ENCODE data around the gene TRMT44. TPM values are rescaled to one million over a fixed set of nuclear protein-coding genes. Genes with fewer than 3 reads are reported as not detected.

The TRMT44 gene
- total RNA-seq, 1 donor from 2014 or later = 39.2 TPM

DNA sequence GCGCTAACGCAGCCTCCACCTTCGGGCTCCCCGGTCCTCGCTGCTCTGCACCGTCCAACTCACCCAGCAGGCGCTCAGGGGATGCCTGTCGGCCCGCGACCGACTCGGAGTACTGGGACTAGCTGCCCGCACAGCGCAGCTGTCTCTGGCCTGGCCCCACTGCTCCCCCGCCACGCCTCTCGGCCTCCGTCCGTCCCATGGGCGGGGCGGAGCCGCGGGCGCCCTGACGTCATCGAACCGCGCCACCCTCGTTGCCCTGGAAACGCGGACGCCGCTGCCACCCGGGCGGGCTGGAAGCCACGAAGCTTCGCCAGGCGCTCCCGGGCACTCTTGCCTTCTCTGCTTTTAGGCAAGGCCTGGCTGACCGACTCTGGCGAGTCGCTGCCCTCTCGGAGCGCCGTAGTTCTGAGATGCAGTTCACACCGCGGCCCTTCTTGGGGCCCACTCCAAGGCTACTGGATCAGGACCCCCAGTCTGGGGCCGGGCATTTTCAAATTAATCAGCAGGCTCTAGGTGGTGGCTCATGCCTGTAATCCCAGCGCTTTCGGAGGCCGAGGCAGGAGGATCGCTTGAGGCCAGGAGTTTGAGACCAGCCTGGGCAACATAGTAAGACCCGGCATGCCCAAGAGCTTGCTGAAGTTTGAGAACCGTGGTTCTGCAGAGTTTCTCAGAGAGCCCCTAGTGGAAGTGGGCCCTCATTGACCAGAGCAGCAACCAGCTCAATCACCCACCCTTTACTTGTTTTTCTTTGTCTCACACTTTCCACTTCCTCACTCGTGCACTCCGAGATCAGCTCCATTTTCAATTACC, 12.1 kb upstream of the TRMT44 start:
- DNase-seq (ENCODE audit: low spot score) = peak; percentile 92
- intact Hi-C loops (cut with micrococcal nuclease) = loop anchor here (1.0 kb wide), 3 partner anchors 9 to 270 kb away; partner anchors contain the start of genes ABLIM2, ACOX3 and TRMT44
- Mint-ChIP-seq H3K27me3 (ENCODE audit: insufficient read depth) (no peaks in the 10 kb centered on the region), H3K27ac (peak overlapping the region; percentile 86), H3K9me3 (no peaks in the 10 kb centered on the region), H3K4me1 (ENCODE audit: low read depth) (peaks cover 20% of the 10 kb centered on the region), H3K4me3 (peak overlapping the region; percentile 92), H3K36me3 (ENCODE audit: low read depth) (peaks cover 4% of the 10 kb centered on the region)

DNA sequence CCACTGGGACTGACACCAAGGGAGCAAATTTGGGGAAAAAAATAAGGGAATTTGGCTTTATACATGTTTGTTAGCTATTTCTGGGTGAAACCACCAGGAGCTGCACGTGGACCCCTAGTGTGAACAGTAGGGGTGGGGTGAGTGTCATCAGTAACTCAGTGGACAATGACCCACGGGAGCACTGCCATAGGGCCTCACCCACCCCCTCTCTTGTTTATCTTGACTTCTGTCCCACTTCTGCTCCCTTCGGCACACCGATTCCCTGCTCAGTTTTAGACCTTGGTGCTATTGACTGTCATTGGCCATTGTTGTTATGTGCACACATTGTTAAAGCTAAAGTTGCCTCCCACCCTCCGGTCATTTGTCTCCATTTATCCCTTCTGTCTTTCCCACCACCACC, 9.0 kb upstream of the TRMT44 start:
- Mint-ChIP-seq H3K4me1 (ENCODE audit: low read depth) (peaks cover 38% of the 10 kb centered on the region), H3K27ac (no peak overlapping the region), H3K9me3 (no peaks in the 10 kb centered on the region), H3K36me3 (ENCODE audit: low read depth) (peaks cover 4% of the 10 kb centered on the region), H3K4me3 (no peak overlapping the region), H3K27me3 (ENCODE audit: insufficient read depth) (no peaks in the 10 kb centered on the region)
- no peak for DNase-seq (ENCODE audit: low spot score)
- intact Hi-C loops (cut with micrococcal nuclease) = no loop called here

DNA sequence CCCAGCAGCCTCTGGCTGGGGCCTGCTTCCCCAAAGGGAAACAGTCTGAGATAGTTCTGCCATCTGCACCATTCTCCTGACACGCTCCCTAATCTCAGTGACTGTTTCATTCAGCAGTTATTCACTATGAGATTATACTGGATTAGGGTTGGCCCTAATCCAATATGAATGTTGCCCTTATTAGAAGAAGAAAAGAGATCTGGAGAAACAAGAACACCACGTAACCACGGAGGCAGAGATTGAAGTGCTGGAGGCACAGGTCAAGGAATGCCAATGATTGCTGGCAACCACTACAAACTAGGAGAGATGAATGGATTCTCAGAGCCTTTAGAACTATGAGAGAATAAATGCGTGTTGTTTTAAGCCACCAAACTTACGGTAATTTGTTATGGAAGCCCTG, 7.4 kb upstream of the TRMT44 start:
- no peak for DNase-seq (ENCODE audit: low spot score)
- peaks cover 38% of the 10 kb centered on the region for H3K4me1 Mint-ChIP-seq (ENCODE audit: low read depth)
- H3K36me3 Mint-ChIP-seq (ENCODE audit: low read depth) = peaks cover 4% of the 10 kb centered on the region
- no peak overlapping the region for H3K27ac Mint-ChIP-seq
- no peaks in the 10 kb centered on the region for H3K9me3 Mint-ChIP-seq
- no peaks in the 10 kb centered on the region for H3K27me3 Mint-ChIP-seq (ENCODE audit: insufficient read depth)
- intact Hi-C loops (cut with micrococcal nuclease) = no loop called here
- H3K4me3 Mint-ChIP-seq = no peak overlapping the region

DNA sequence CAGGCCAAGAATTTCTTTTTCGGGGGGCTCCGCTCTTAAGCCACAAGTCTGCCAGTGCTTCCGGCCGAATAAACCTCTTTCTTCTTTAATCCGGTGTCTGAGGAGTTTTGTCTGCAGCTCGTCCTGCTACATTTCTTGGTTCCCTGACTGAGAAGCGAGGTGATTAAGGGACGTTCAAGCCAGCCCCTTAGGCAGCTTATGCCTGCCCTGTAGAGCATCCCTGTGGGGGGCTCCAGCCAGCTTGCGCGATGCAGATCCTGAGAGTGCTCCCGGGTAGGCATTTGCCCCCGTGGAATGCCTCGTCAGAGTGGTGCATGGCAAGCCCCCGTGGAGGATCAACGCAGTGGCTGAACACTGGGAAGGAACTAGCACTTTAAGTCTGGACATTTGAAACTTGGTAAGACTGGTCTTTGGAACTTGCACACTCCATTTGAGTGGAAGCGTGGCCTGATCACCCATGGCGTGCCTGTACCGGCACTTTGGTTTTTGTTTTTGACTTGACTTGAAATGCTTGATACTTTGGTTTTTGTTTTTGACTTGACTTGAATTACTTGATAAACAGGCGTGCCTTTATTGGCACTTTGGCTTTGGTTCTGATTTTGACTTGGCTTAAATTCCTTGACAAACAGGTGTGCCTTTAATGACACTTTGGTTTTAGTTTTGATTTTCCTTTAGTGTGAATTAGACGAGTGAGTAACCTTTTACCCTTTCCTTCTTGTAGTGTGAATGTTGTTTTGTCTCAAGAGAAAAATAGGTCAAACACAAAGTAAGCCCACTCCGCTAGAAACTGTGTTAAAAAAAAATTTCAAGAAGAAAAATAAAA, 6.1 kb upstream of the TRMT44 start:
- Mint-ChIP-seq H3K36me3 (ENCODE audit: low read depth) (peaks cover 5% of the 10 kb centered on the region), H3K27ac (no peak overlapping the region), H3K4me1 (ENCODE audit: low read depth) (peaks cover 37% of the 10 kb centered on the region), H3K9me3 (no peaks in the 10 kb centered on the region), H3K27me3 (ENCODE audit: insufficient read depth) (no peaks in the 10 kb centered on the region), H3K4me3 (peak overlapping the region; percentile 77)
- intact Hi-C loops (cut with micrococcal nuclease) = no loop called here
- no peak for DNase-seq (ENCODE audit: low spot score)

DNA sequence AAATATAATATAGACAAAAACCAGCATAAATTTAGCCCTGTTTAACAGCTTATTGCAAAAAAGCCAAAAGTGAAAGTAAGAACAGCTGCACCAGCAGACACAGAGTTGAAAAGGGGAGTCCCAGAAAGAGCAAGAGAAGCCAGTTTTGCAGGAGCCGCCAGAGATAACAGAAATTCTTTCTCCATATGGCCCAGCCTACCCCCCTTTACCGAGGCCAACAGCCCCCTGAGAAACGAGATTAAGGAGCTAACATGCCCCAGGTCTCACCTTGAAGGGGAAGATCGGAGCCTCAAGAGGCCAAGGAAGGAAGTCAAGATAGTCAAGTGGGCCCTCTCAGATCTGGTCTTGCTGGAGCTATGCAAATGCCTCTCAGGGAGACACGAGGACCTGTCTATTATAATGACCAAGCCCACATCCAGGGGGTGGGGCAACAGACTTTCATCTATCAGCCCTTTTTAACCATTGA, 4.9 kb upstream of the TRMT44 start:
- Mint-ChIP-seq H3K4me3 (peak overlapping the region; percentile 77), H3K27ac (peak overlapping the region; percentile 87), H3K9me3 (no peaks in the 10 kb centered on the region), H3K27me3 (ENCODE audit: insufficient read depth) (no peaks in the 10 kb centered on the region), H3K36me3 (ENCODE audit: low read depth) (peaks cover 11% of the 10 kb centered on the region), H3K4me1 (ENCODE audit: low read depth) (peaks cover 47% of the 10 kb centered on the region)
- intact Hi-C loops (cut with micrococcal nuclease) = no loop called here
- DNase-seq (ENCODE audit: low spot score) = peak; percentile 25

DNA sequence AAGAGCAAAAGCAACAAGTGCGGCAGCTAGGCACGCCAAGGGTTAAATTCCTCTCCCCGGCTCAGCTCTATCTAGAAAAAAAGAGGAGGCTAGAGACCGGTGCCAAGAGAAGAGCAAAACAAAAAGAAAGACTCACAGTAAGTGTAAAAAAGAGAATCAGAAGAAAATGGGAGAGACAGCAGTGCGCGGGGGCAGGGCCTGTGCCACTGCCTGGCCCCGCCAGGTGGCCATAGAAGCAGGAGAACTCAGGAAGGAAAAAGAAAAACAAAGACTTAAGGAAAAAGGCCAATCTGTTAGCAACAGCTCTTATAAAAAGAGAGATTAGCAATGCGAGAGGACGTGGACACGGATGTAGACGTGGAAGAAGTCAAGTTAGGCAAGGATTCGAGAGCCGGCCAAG, 3.3 kb upstream of the TRMT44 start:
- no peak for DNase-seq (ENCODE audit: low spot score)
- Mint-ChIP-seq H3K27me3 (ENCODE audit: insufficient read depth) (no peaks in the 10 kb centered on the region), H3K9me3 (no peaks in the 10 kb centered on the region), H3K27ac (peak overlapping the region; percentile 49), H3K4me3 (no peak overlapping the region), H3K4me1 (ENCODE audit: low read depth) (peaks cover 59% of the 10 kb centered on the region), H3K36me3 (ENCODE audit: low read depth) (peaks cover 11% of the 10 kb centered on the region)
- intact Hi-C loops (cut with micrococcal nuclease) = no loop called here

DNA sequence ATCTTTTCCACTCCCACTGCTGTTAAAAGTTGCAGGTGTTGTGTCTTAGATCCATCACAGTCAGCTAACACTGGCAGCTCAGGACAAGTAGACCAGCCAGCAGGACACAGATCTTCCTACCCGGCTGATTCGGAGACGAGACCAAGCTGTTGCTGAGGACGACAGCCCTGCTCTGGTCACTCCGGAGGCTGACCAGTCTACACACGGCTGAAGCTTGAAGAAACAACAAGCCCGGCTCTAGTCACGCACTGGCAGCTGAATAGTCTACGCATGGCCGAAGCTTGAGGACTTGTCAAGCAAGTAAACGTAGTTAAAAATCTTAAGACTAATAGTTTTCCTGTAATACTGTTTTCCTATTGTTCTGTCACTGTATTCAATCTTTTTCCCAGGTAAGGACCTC, 1.8 kb upstream of the TRMT44 start:
- no peaks in the 10 kb centered on the region for H3K9me3 Mint-ChIP-seq
- intact Hi-C loops (cut with micrococcal nuclease) = no loop called here
- H3K27me3 Mint-ChIP-seq (ENCODE audit: insufficient read depth) = no peaks in the 10 kb centered on the region

DNA sequence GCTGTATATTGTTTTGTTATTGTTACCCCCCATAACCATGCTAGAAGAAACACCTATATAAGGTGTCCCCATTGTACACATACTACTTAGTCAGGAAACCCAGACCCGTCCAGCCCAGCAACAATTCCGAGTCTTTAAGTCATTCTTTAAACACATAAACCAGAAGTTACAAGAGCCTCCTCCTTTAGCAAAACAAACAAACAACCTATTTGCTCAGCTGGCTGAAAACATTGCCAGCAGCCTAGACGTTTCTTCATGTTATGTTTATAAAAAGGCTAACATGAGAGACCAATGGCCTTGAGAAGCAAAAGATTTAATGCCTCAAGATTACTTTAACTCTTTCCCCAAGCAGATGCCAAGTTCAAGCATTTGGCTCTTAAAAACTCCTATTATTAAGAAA, 1.4 kb upstream of the TRMT44 start:
- no peak for DNase-seq (ENCODE audit: low spot score)
- Mint-ChIP-seq H3K4me3 (peak overlapping the region; percentile 35), H3K27me3 (ENCODE audit: insufficient read depth) (no peaks in the 10 kb centered on the region), H3K9me3 (no peaks in the 10 kb centered on the region), H3K27ac (peak overlapping the region; percentile 44), H3K4me1 (ENCODE audit: low read depth) (peaks cover 78% of the 10 kb centered on the region), H3K36me3 (ENCODE audit: low read depth) (peaks cover 13% of the 10 kb centered on the region)
- intact Hi-C loops (cut with micrococcal nuclease) = no loop called here

More for the DNA sequence above, 1.8 kb upstream of the TRMT44 start:
- peaks cover 74% of the 10 kb centered on the region for H3K4me1 Mint-ChIP-seq (ENCODE audit: low read depth)
- H3K4me3 Mint-ChIP-seq = peak overlapping the region; percentile 35
- H3K27ac Mint-ChIP-seq = peak overlapping the region; percentile 44
- peaks cover 9% of the 10 kb centered on the region for H3K36me3 Mint-ChIP-seq (ENCODE audit: low read depth)
- DNase-seq (ENCODE audit: low spot score) = no peak

DNA sequence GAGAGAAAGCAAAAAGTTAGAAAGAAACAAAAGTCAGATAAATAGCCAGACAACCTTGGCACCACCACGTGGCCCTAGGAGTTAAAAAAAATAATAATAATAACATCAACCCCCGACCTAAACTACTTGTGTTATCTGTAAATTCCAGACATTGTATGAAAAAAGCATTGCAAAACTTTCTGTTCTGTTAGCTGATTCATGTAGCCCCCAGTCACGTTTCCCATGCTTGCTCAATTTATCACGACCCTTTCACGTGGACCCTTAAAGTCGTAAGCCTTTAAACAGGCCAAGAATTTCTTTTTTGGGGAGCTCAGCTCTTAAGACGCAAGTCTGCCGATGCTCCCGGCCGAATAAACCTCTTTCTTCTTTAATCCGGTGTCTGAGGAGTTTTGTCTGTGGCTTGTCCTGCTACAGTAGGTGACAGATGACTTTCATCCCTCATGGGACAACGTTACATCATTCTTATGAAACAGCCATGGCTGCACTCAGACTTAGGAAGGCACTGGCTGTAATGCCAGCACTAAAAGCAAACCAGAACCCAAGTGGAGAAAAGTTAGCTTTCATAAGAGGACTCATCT, 574 bp upstream of the TRMT44 start:
- Mint-ChIP-seq H3K4me1 (ENCODE audit: low read depth) (peaks cover 72% of the 10 kb centered on the region), H3K36me3 (ENCODE audit: low read depth) (peaks cover 13% of the 10 kb centered on the region), H3K27me3 (ENCODE audit: insufficient read depth) (no peaks in the 10 kb centered on the region), H3K9me3 (no peaks in the 10 kb centered on the region), H3K4me3 (peak overlapping the region; percentile 93), H3K27ac (peak overlapping the region; percentile 95)
- intact Hi-C loops (cut with micrococcal nuclease) = loop anchor here (1.0 to 10.0 kb wide), 8 partner anchors 12 to 1865 kb away; partner anchors contain the start of genes ABLIM2, MAN2B2 and MRFAP1
- DNase-seq (ENCODE audit: low spot score) = no peak

DNA sequence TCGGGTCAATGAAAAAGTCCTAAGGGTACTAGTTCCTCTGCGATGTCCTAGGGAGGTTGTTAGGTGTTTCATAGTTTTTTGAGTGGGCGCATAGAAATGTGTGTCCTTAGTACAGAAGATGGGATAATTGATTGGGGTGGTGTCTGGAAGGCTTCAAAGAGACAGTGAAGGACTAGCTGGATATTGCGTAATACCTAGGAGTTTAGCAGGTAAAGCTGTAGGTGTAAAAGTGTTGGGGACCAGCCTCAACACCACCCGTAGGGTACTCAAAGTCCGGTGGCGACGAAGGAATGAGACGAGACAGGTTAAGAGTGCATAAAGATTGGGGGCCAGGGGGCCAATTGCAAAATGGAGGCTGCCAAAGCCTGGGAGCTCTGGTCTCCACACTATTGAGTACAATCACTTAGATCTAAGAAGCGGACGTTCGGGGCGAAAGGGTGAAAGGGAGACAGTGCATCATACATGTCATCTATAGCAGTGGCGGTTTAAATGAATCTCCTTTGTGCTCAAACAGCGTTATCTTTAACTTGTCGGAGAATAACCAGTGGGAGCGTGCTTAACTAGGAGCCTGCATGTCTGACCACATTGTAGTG, 1.0 kb downstream of the TRMT44 start:
- Mint-ChIP-seq H3K27ac (peak overlapping the region; percentile 64), H3K9me3 (no peaks in the 10 kb centered on the region), H3K4me1 (ENCODE audit: low read depth) (peaks cover 64% of the 10 kb centered on the region), H3K27me3 (ENCODE audit: insufficient read depth) (no peaks in the 10 kb centered on the region), H3K36me3 (ENCODE audit: low read depth) (peaks cover 19% of the 10 kb centered on the region), H3K4me3 (peak overlapping the region; percentile 93)
- intact Hi-C loops (cut with micrococcal nuclease) = loop anchor here (2.0 to 10.0 kb wide), 4 partner anchors 241 to 1867 kb away; partner anchors contain the start of genes MAN2B2 and MRFAP1
- DNase-seq (ENCODE audit: low spot score) = no peak

DNA sequence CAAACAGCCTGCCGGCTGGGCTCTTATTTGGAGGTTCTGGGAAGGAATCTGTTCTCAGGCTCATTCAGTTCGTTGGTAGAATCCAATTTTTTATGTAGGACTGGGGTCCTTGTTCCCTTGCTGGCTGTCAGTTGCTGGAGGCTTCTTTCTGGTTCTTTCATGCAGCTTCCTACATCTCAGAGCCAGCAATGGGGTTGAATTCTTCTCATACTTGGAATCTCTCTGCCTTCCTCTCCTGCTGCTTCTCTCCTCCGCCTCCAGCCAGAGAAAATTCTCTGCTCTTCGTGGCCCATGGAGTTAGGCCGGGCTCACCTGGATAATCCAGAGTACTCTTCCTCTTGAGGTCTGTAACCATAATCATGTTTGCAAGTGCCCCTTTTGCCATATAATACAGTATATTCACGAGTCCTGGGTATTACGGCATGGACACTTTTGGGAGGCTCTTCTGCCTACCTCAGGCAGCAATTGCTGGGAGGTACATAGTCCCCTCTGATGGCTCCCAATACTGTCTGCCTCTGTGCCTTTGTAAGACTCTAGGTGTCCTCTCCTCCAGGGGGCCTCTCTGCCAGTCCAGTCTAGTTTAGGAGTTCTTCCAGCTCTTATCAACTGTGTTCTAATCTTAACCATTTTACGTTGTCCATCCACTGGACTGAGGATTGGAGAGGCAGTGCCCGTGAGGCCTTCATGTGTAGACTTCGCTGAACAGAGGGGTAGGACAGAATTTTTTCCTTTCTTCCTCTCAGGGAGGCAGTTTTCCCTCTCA, 2.2 kb downstream of the TRMT44 start:
- Mint-ChIP-seq H3K36me3 (ENCODE audit: low read depth) (peaks cover 19% of the 10 kb centered on the region), H3K27me3 (ENCODE audit: insufficient read depth) (no peaks in the 10 kb centered on the region), H3K4me3 (peak overlapping the region; percentile 93), H3K9me3 (no peaks in the 10 kb centered on the region), H3K27ac (no peak overlapping the region), H3K4me1 (ENCODE audit: low read depth) (peaks cover 56% of the 10 kb centered on the region)
- intact Hi-C loops (cut with micrococcal nuclease) = loop anchor here (10.0 kb wide), 2 partner anchors 1798 to 1868 kb away; partner anchors contain the start of genes MAN2B2 and MRFAP1
- no peak for DNase-seq (ENCODE audit: low spot score)

DNA sequence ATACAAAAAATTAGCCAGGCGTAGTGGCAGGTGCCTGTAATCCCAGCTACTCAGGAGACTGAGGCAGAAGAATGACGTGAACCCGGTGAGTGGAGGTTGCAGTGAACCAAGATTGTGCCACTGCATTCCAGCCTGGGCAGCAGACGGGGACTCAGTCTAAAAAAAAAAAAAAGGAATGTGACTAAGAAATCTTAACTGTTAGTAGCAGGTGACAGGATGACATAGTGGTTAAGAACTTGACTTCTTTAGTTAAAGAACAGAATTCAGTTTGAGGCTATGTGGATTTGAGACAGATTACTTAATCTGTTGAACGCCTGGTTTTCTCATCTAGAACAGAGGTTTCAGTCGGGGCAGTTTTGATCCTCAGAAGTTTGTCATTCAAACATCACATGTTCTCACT, 3.2 kb downstream of the TRMT44 start:
- Mint-ChIP-seq H3K27ac (no peak overlapping the region), H3K27me3 (ENCODE audit: insufficient read depth) (no peaks in the 10 kb centered on the region), H3K36me3 (ENCODE audit: low read depth) (peaks cover 17% of the 10 kb centered on the region), H3K9me3 (no peaks in the 10 kb centered on the region), H3K4me1 (ENCODE audit: low read depth) (peaks cover 53% of the 10 kb centered on the region), H3K4me3 (peak overlapping the region; percentile 93)
- no peak for DNase-seq (ENCODE audit: low spot score)
- intact Hi-C loops (cut with micrococcal nuclease) = loop anchor here (10.0 kb wide), 2 partner anchors 1799 to 1869 kb away; partner anchors contain the start of genes MAN2B2 and MRFAP1
